Hepatic stellate cell (primary cell): ENCODE measurements around the gene DNAJB9.
A peak's percentile ranks its signal among the peaks of the same experiment; 100 is the strongest.

Experiments used
- DNase-seq: peaks from one replicate; pipeline ENCODE4 v3.0.0; 2011; ENCODE audit warnings: low spot score

The DNAJB9 gene

GRCh38 chr7:108568801-108569380, 783 bp upstream of the DNAJB9 start:
- no peak for DNase-seq

DNA sequence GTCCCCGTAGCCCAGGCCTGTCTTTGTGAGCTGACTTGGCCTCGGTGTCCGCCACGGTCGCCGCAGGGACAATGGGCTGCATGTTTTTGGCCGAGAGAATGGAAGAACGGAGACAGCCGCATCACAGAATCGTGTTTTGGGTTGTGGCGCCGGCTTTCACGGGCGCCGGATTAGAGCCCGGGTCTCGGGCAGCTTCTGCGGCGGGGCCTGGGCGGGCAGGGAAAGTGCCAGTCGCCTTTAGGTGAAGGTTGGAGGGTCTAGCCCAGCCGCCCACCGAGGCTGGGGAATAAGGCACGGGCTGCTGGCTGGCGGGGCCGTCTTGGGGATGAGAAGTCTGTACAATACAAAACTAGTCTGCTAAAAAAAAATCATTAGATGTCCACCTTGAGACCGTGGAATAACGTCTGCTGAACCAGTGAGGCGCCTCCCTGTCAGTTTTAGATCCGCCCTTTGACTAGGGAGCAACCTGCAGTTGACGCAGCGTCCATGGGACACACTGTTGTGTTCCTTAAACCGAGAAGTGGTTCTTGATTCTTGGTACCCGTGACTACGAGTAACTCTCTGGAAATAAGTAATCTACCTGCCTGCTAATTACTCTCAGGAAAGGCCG, 577 bp downstream of the DNAJB9 start:
- DNase-seq, result peak; percentile 42

GRCh38 chr7:108572480-108572879, 2.8 kb downstream of the DNAJB9 start:
- no peak for DNase-seq

- DNase-seq, result no peak
Observed at GRCh38 chr7:108575156-108575555, 5.5 kb downstream of the DNAJB9 start.

DNA sequence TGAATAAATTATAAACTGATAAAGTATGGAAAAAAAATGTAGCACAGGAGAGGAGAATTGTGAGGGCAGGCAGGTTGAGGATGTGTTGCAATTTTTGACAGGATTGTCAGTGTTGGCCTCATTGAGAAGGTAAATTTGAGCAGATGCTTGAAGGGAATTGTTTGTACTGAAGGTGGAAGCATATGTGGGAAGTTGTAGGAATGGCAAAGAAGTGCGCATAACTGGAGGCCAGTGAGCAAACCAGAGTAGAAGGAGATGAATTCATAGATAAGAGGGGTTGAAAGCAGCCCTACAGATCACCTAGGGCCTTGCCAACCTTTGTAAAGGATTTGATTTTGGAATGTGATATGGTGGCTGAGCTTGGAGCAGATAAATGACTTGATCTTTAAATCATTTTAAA, 6.4 kb downstream of the DNAJB9 start:
- DNase-seq, result no peak

DNA sequence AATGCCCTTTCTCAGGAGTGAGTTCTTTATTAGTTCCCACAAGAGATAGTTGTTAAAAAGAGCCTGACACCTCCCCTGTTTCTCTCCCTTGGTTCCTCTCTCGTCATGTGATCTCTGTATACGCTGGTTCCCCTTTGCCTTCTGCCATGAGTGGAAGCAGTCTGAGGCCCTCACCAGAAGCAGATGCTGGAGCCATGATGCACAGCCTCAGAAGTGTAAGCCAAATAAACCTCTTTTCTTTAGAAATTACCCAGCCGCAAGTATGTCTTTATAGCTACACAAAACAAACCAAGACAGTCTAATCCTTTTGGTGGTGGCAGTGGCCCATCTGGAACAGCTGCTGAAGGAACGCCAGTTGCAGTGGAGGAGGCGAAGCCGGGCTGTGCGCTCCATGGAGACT, 9.3 kb downstream of the DNAJB9 start:
- no peak for DNase-seq

DNA sequence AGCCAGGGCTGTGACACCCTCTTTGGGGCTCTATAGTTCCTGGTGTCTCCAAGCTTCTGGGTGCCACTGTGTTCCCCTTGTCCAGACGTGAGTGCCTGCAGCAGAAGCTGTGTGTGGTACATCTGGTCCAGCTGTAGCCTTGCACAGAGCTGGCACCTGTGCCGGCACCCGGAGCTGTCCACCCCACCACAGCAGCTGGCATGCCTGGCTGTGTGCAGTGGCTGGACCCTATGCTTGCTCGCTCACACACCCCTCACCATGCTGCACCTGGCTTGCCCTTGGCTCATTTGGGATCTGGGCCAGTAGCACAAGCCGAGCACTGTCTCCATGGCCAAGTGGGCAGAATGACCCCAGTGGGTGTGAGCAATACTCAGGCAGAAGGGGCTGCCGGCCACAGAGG, 10.6 kb downstream of the DNAJB9 start:
- no peak for DNase-seq

GRCh38 chr7:108581655-108582491, 12.2 kb downstream of the DNAJB9 start:
- peak; percentile 9 for DNase-seq

DNA sequence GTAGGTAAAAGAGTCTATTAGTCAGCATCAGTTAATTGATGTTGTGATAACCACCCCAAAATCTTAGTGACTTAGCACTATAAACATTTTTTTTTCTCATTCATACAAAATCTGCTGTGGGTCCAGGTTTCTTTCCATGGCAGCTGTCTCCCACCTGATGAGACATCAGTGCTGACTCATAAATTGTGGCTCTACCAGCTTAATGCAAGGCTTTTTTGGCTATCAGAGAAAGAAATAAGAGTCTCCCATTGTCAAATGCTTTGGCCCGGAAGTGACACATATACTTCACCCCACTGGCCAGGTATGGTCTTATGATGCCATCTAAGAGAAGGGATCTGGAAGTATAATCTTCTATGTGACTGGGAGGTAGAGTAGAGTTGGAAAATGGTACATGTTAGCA, 14.5 kb downstream of the DNAJB9 start:
- no peak for DNase-seq

DNA sequence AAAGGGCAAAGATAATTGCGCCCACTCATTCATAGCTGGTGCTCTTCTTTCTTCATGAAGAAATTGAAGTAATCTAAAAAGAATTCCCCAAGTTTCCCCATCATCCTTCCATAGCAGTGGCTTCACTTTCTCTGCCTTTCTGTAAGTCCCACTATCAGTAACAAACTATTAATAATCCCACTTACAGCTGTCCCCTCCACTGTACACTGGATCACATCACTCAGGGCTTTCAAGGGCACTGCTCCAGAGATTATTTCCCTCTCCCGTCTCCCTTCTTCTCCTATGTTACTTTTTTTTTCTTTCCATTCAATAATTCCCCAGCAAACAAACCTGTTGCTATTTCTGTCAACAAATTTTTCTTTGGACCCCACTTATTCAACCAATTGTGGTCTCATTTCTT, 16.2 kb downstream of the DNAJB9 start:
- no peak for DNase-seq

DNA sequence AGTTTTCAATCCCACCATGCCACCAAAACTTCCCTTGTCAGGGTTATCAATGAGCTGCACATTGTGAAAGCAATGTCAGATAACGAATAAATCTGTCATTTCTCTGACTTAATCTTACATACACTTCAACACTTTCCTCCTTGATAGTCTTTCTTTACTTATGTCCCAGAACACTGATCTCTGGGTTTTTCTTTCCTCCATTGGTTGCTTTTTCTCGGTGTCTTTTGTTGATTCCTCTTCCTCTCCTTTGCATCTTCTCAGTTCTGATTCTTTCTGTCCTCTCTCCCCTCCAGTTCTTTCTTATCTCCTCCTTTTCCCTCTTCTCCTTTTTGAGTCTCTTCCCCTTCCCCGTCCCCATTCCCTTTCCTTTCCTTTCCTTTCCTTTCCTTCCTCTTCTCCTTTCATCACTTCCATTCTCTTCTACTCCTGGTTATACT, 16.6 kb downstream of the DNAJB9 start:
- DNase-seq, result no peak

DNA sequence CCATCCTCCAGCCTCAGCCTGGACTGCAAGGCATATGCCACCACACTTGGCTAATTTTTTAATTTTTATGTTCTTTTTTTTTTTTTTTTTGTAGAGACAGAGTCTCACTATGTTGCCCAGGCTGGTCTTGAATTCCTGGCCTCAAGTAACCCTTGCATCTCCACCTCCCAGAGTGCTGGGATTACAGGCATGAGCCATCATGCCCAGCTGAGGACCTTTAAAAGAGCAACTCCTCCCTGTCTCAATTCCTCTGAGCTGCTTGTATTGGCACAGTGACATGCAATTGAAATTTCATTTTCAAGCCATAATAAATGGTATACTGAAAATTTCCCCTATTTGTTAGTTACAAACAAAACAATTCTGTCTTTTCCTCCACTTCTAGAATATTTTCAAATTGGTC, 19.5 kb downstream of the DNAJB9 start:
- DNase-seq, result no peak

- DNase-seq, result no peak
Observed at GRCh38 chr7:108589874-108590273, 20.2 kb downstream of the DNAJB9 start.

GRCh38 chr7:108590606-108591005, 20.9 kb downstream of the DNAJB9 start:
- no peak for DNase-seq

GRCh38 chr7:108592646-108593201, 23.1 kb downstream of the DNAJB9 start:
- DNase-seq, result no peak

DNA sequence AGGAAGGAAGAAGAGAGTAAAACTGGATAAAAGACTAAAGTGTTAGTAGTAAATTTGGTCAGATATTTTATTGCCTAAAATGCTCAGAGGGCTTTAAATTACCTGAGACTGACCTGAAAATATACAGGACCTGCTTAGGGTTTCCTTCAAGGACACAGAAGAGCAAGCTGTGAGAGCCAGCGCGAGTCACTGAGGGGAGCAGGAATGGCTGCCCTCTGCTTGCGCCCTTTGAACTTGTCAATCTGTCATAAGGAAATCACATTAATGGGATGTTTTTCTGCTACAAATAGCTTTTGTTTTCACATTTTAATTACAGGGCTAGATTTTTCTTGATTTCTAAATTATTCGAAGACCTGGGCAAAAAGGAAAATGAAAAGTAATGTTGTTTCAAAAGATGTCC, 26.9 kb downstream of the DNAJB9 start:
- DNase-seq, result no peak

DNA sequence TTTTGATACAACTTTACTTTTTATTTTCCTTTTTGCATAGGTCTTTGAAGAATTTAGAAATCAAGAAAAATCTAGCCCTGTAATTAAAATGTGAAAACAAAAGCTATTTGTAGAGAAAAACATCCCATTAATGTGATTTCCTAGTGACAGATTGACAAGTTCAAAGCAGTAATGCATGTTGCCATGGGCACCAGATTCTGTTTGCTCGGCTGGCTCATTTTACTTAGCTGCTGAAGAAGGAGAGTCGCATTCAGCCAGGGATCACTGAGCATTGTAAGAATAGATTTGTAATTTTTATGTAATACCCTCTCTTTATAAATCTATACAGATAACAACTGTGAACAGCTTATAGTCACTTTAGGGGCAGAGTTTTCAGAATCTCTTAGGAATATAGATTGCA, 28.5 kb downstream of the DNAJB9 start:
- no peak for DNase-seq

DNA sequence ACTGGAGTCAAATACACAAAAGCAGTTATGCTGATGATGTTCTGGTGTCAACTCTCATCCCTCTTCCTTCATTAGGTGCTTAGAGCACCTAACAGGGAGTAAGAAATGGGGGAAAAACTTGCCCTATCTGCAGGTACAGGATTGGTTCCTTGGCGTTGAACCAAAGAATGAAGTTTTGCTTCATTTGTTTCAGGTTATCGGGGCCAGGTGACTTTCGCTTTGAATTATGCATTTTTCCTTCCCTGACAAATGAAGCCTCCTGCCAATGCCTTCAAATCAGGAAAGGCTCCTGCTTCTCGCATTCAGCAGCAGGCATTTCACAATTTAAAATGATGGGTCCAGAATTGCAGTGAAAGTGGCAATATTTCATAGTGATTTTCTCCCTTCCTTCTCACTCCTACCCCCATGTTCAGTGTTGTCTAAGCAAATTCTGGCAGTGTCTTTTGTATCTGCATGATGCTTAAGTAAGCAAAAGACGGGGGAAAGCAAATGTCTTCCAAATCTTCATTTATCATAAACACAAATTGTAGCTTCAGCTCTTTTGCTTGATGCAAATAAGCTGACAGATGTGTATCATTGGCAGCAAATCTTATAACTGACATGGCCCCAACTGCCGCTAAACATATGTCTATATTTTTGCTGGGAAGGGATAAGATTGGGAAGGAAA, 29.4 kb downstream of the DNAJB9 start:
- no peak for DNase-seq

- DNase-seq, result no peak
Observed at GRCh38 chr7:108600399-108600798, 30.7 kb downstream of the DNAJB9 start.

DNA sequence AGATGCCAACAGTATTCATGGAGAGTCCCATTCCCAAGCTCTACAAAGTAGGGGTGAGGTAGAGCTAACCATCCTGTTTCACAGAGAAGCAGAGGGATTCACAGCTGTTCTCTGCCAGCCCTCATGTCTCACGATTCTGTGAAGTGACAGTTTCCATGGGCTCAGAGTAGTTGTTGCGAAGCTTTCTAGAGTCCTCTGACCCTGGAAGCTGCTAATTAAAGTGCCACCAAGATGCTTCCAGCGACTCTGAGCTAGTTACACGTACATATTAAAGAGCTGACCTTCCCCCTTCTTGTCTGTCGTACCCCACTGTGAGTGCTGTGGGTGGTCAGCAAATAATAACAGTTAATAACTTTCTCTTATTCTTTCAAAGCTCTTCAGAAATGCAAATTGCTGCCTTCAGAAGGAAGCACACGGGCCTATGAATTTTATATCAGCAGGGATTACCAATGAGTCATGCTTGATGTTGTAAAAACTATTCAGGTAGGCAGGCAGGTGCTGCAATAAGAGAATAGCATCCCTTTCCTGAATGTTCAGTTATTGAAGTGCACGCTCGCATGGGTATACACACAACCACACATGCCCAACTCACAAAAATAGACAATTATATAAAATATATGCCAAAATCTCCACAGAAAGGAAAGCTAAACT, 34.1 kb downstream of the DNAJB9 start:
- DNase-seq, result no peak

- no peak for DNase-seq
Observed at GRCh38 chr7:108604307-108605077, 34.8 kb downstream of the DNAJB9 start.
